OCI-LY3 (cell line): ENCODE measurements around the gene DNAH14.

Source experiments
- EZH2phosphoT487 ChIP-seq: fragments of 200-600 bp; shearing (Covaris generic); IDR thresholded peaks from 2 replicates; pipeline ENCODE4 v1.6.1; 2018; ENCODE audit warnings: antibody characterized with exemption, mixed run types, low read depth
- TF ChIP-seq, protein P1 (sequence below): fragments of 200-600, 300-600 bp; sonication (generic); IDR thresholded peaks from 2 replicates; pipeline ENCODE4 v1.5.1; 2014; ENCODE audit warnings: antibody characterized with exemption, low read length, low read depth

DNA sequence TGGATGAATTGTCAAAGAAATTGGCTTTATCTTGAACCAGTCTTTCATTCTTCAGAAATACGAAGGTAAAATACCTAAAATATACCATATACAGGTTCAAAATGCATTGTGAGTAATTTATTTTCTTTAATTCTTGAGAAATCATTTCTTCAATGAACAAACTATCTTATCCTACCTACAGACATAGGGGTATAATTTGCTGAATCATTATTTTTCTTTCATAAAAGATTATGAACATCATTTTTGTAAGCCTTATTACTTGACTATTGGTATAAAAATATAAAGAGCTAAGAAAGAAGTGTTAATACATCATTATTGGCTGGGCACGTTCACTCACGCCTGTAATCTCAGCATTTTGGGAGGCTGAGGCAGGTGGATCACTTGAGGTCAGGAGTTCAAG is 167.7 kb downstream of the DNAH14 start:
- TF ChIP-seq, protein P1, sequence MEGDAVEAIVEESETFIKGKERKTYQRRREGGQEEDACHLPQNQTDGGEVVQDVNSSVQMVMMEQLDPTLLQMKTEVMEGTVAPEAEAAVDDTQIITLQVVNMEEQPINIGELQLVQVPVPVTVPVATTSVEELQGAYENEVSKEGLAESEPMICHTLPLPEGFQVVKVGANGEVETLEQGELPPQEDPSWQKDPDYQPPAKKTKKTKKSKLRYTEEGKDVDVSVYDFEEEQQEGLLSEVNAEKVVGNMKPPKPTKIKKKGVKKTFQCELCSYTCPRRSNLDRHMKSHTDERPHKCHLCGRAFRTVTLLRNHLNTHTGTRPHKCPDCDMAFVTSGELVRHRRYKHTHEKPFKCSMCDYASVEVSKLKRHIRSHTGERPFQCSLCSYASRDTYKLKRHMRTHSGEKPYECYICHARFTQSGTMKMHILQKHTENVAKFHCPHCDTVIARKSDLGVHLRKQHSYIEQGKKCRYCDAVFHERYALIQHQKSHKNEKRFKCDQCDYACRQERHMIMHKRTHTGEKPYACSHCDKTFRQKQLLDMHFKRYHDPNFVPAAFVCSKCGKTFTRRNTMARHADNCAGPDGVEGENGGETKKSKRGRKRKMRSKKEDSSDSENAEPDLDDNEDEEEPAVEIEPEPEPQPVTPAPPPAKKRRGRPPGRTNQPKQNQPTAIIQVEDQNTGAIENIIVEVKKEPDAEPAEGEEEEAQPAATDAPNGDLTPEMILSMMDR: no peak
- no peak for TF ChIP-seq EZH2phosphoT487
